OCI-LY3 (cell line): ENCODE results near the gene CCDC71.

Experiments
- H2AFZ ChIP-seq: fragments of 200-600, 300-600 bp; shearing (Covaris generic); 2 replicates; pipeline ENCODE4 v1.6.0; 2014; ENCODE audit warnings: antibody characterized with exemption, low read depth, low read length
- H3K27ac ChIP-seq: fragments of 200-600, 300-600 bp; sonication (generic); 2 replicates; pipeline ENCODE4 v1.5.1; 2014; ENCODE audit warnings: mild to moderate bottlenecking, low read length, moderate library complexity, mixed read lengths
- H3K27me3 ChIP-seq: fragments of 200-600, 300-600 bp; sonication (generic); 2 replicates; pipeline ENCODE4 v1.6.1; 2014; ENCODE audit warnings: low read depth, low read length, mixed read lengths
- H3K36me3 ChIP-seq: fragments of 200-600, 300-600 bp; sonication (generic); replicated peaks from 2 replicates; pipeline ENCODE3; 2014; ENCODE audit warnings: low read depth, low read length, mixed read lengths
- H3K4me1 ChIP-seq: fragments of 300-600, 200-600 bp; sonication (generic); 2 replicates; pipeline ENCODE4 v1.6.1; 2014; ENCODE audit warnings: low read length, mixed read lengths
- H3K4me2 ChIP-seq: fragments of 200-600, 300-600 bp; sonication (generic); 2 replicates; pipeline ENCODE4 v1.6.1; 2014; ENCODE audit warnings: low read length, mixed read lengths
- H3K4me3 ChIP-seq: fragments of 300-600, 200-600 bp; sonication (generic); 2 replicates; pipeline ENCODE4 v1.5.1; 2014; ENCODE audit warnings: antibody characterized with exemption, mild to moderate bottlenecking, low read length, moderate library complexity
- H3K79me2 ChIP-seq: fragments of 300-600, 200-600 bp; shearing (Covaris generic); 2 replicates; pipeline ENCODE4 v1.6.1; 2014; ENCODE audit warnings: mild to moderate bottlenecking, low read length, mixed read lengths
- H3K9ac ChIP-seq: fragments of 300-600, 200-600 bp; shearing (Covaris generic); 2 replicates; pipeline ENCODE4 v1.6.0; 2014; ENCODE audit warnings: mild to moderate bottlenecking, low read length, moderate library complexity
- H3K9me3 ChIP-seq: fragments of 200-600, 300-600 bp; shearing (Covaris generic); 2 replicates; pipeline ENCODE4 v1.6.1; 2014; ENCODE audit warnings: low read length, mixed read lengths; ENCODE audit not compliant: insufficient read depth
- H4K20me1 ChIP-seq: fragments of 200-600, 300-600 bp; sonication (generic); 2 replicates; pipeline ENCODE4 v1.6.1; 2016; ENCODE audit warnings: low read length, mixed read lengths; ENCODE audit not compliant: insufficient read depth
- CTCF ChIP-seq: fragments of 200-600, 300-600 bp; sonication (generic); IDR thresholded peaks from 2 replicates; pipeline ENCODE4 v1.5.1; 2014; ENCODE audit warnings: antibody characterized with exemption, low read length, low read depth
- EZH2phosphoT487 ChIP-seq: fragments of 200-600 bp; shearing (Covaris generic); IDR thresholded peaks from 2 replicates; pipeline ENCODE4 v1.6.1; 2018; ENCODE audit warnings: antibody characterized with exemption, mixed run types, low read depth

CCDC71 gene

GRCh38 chr3:49165771-49166751, at the start of gene CCDC71:
TSS of gene CCDC71 (minus strand) at chr3:49166331. CDS start at chr3:49164208, 2,123 bp downstream.
- H3K9me3 ChIP-seq = no peaks in the 10 kb centered on the region
- H2AFZ ChIP-seq = peak within 1 kb of the TSS; percentile 97
- H3K4me1 ChIP-seq = peaks cover 23% of the 10 kb centered on the region
- peak within 1 kb of the TSS; percentile 94 for H3K4me3 ChIP-seq
- H3K27ac ChIP-seq = peak within 1 kb of the TSS; percentile 36
- peak within 1 kb of the TSS; percentile 93 for H3K4me2 ChIP-seq
- peaks cover 13% of the 10 kb centered on the region for H4K20me1 ChIP-seq
- no peaks in the 10 kb centered on the region for H3K27me3 ChIP-seq
- H3K36me3 ChIP-seq = peaks cover 41% of the 10 kb centered on the region
- TF ChIP-seq CTCF (no peak), EZH2phosphoT487 (no peak)
- peak within 1 kb of the TSS; percentile 92 for H3K9ac ChIP-seq
- peaks cover 40% of the 10 kb centered on the region for H3K79me2 ChIP-seq

- H2AFZ ChIP-seq = no peak overlapping the region
- no peak overlapping the region for H3K4me3 ChIP-seq
These were observed 47.9 kb upstream of the CCDC71 start for GRCh38 chr3:49213998-49214397.

GRCh38 chr3:49213541-49213943, 47.4 kb upstream of the CCDC71 start:
- H3K27me3 ChIP-seq = no peaks in the 10 kb centered on the region
- peaks cover 13% of the 10 kb centered on the region; the same call in 1 of the 2 replicates for H3K9me3 ChIP-seq
- no peak overlapping the region for H3K9ac ChIP-seq
- no peaks in the 10 kb centered on the region for H3K79me2 ChIP-seq
- no peak overlapping the region for H2AFZ ChIP-seq
- H4K20me1 ChIP-seq = no peaks in the 10 kb centered on the region
- no peaks in the 10 kb centered on the region for H3K36me3 ChIP-seq
- H3K27ac ChIP-seq = no peak overlapping the region
- no peaks in the 10 kb centered on the region for H3K4me1 ChIP-seq
- no peak overlapping the region for H3K4me2 ChIP-seq
- H3K4me3 ChIP-seq = no peak overlapping the region
- TF ChIP-seq CTCF (no peak), EZH2phosphoT487 (no peak)

More at GRCh38 chr3:49213998-49214397, 47.9 kb upstream of the CCDC71 start:
- H3K9me3 ChIP-seq = peaks cover 13% of the 10 kb centered on the region; the same call in 1 of the 2 replicates
- no peaks in the 10 kb centered on the region for H3K36me3 ChIP-seq
- no peaks in the 10 kb centered on the region for H4K20me1 ChIP-seq
- no peak overlapping the region for H3K27ac ChIP-seq
- H3K4me1 ChIP-seq = no peaks in the 10 kb centered on the region
- no peaks in the 10 kb centered on the region for H3K79me2 ChIP-seq
- no peak for TF ChIP-seq EZH2phosphoT487
- TF ChIP-seq CTCF = no peak
- H3K9ac ChIP-seq = no peak overlapping the region
- H3K4me2 ChIP-seq = no peak overlapping the region
- no peaks in the 10 kb centered on the region for H3K27me3 ChIP-seq

- TF ChIP-seq EZH2phosphoT487 (no peak), CTCF (no peak)
- Histone ChIP-seq H3K9me3 (no peaks in the 10 kb centered on the region), H4K20me1 (no peaks in the 10 kb centered on the region), H3K9ac (no peak overlapping the region), H3K27me3 (no peaks in the 10 kb centered on the region), H3K79me2 (no peaks in the 10 kb centered on the region), H2AFZ (no peak overlapping the region), H3K27ac (no peak overlapping the region), H3K36me3 (no peaks in the 10 kb centered on the region), H3K4me1 (no peaks in the 10 kb centered on the region), H3K4me2 (no peak overlapping the region), H3K4me3 (no peak overlapping the region)
These were observed 33.8 kb upstream of the CCDC71 start for GRCh38 chr3:49199900-49200281.
